IMR-90 (cell line): ENCODE measurements around the gene FOXL2NB. TPM values are rescaled to one million over a fixed set of nuclear protein-coding genes. Genes with fewer than 3 reads are reported as not detected.

ENCODE experiments used
- ATAC-seq: fragments of 200-7000 bp; cut with Tn5 transposase; 2 replicates; pipeline ENCODE4 v1.9.1; 2020; ENCODE audit warnings: low read depth, mild to moderate bottlenecking, moderate library complexity
- BruUV-seq: library from RNA; stranded (reverse); fragments of 400-500 nt; replicated peaks from 2 replicates; lab custom pipeline; 2021; lab: Mats Ljungman, UMichigan
- CTCF ChIA-PET: fragments of 300-600 bp; formaldehyde crosslinking; extraction: SDS; loops from one replicate; lab custom pipeline; 2021; ENCODE audit warnings: antibody characterized with exemption; lab: Yijun Ruan, JAX
- POLR2A ChIA-PET: fragments of 300-600 bp; sonication (Branson Sonifier 250); formaldehyde crosslinking; loops from one replicate; lab custom pipeline; 2022; ENCODE audit warnings: antibody characterized with exemption; ENCODE audit not compliant: unreplicated experiment; lab: Charles Lee
- DNase-seq: peaks from one replicate; pipeline ENCODE4 v3.0.0; 2013
- H2AFZ ChIP-seq: replicated peaks from 2 replicates; pipeline ENCODE3; 2013; ENCODE audit warnings: low read length, mild to moderate bottlenecking; ENCODE audit not compliant: poor library complexity
- H2AK5ac ChIP-seq: 2 replicates; pipeline ENCODE4 v1.6.1; 2013; ENCODE audit warnings: low read depth, low read length, inconsistent platforms
- H2AK9ac ChIP-seq: replicated peaks from 2 replicates; pipeline ENCODE3; 2013; ENCODE audit warnings: mild to moderate bottlenecking, low read depth, low read length, moderate library complexity; ENCODE audit not compliant: poor library complexity
- H2BK120ac ChIP-seq: 2 replicates; pipeline ENCODE4 v1.6.1; 2013; ENCODE audit warnings: low read depth, low read length, inconsistent platforms
- H2BK15ac ChIP-seq: 3 replicates; pipeline ENCODE4 v1.6.1; 2013; ENCODE audit warnings: low read depth, low read length, inconsistent platforms
- H2BK20ac ChIP-seq: 2 replicates; pipeline ENCODE4 v1.6.1; 2013; ENCODE audit warnings: low read depth, mild to moderate bottlenecking, inconsistent platforms, low read length, moderate library complexity
- H2BK5ac ChIP-seq: 2 replicates; pipeline ENCODE4 v1.6.1; 2013; ENCODE audit warnings: mild to moderate bottlenecking, low read depth, low read length, inconsistent platforms; ENCODE audit not compliant: poor library complexity, severe bottlenecking
- H3K14ac ChIP-seq: replicated peaks from 2 replicates; pipeline ENCODE4 v1.6.1; 2013; ENCODE audit warnings: low read depth, low read length, inconsistent platforms
- H3K18ac ChIP-seq: 2 replicates; pipeline ENCODE4 v1.6.1; 2013; ENCODE audit warnings: low read depth, low read length, control low read depth
- H3K23ac ChIP-seq: 2 replicates; pipeline ENCODE4 v1.6.1; 2013; ENCODE audit warnings: low read depth, low read length, inconsistent platforms
- H3K27ac ChIP-seq: 2 replicates; pipeline ENCODE4 v1.5.1; 2013; ENCODE audit warnings: mild to moderate bottlenecking, control low read depth, low read length; ENCODE audit not compliant: insufficient read depth
- H3K27me3 ChIP-seq: 2 replicates; pipeline ENCODE4 v1.6.1; 2013; ENCODE audit warnings: low read length; ENCODE audit not compliant: control insufficient read depth, insufficient read depth
- H3K36me3 ChIP-seq: 2 replicates; pipeline ENCODE4 v1.6.1; 2013; ENCODE audit warnings: low read length, mixed read lengths; ENCODE audit not compliant: control insufficient read depth, insufficient read depth
- H3K4ac ChIP-seq: 2 replicates; pipeline ENCODE4 v1.6.1; 2013; ENCODE audit warnings: low read depth, low read length, inconsistent platforms
- H3K4me1 ChIP-seq: 2 replicates; pipeline ENCODE4 v1.6.1; 2013; ENCODE audit warnings: low read length, mixed read lengths; ENCODE audit not compliant: control insufficient read depth, insufficient read depth
- H3K4me2 ChIP-seq: 2 replicates; pipeline ENCODE4 v1.6.1; 2013; ENCODE audit warnings: low read depth, mild to moderate bottlenecking, control low read depth, low read length, moderate library complexity
- H3K4me3 ChIP-seq: 2 replicates; pipeline ENCODE4 v1.5.1; 2013; ENCODE audit warnings: low read depth, mild to moderate bottlenecking, control low read depth, low read length, moderate library complexity; ENCODE audit not compliant: insufficient read depth
- H3K56ac ChIP-seq: 2 replicates; pipeline ENCODE4 v1.6.1; 2013; ENCODE audit warnings: low read length, inconsistent platforms; ENCODE audit not compliant: insufficient read depth; ENCODE audit errors: extremely low read depth
- H3K79me1 ChIP-seq, 2 experiments: 2 replicates each; pipeline ENCODE4 v1.6.1; 2013; ENCODE audit warnings: low read length in 2 of 2, inconsistent platforms in 1 of 2, low read depth in 1 of 2
- H3K9ac ChIP-seq: 2 replicates; pipeline ENCODE4 v1.6.1; 2013; ENCODE audit warnings: low read depth, low read length, control low read depth
- H3K9me1 ChIP-seq: 2 replicates; pipeline ENCODE4 v1.6.1; 2013; ENCODE audit warnings: low read length, inconsistent platforms; ENCODE audit not compliant: insufficient read depth
- H3K9me3 ChIP-seq: 2 replicates; pipeline ENCODE4 v1.6.1; 2013; ENCODE audit warnings: low read length; ENCODE audit not compliant: control insufficient read depth, insufficient read depth
- H4K20me1 ChIP-seq: 2 replicates; pipeline ENCODE4 v1.6.1; 2013; ENCODE audit warnings: low read length, inconsistent platforms; ENCODE audit not compliant: insufficient read depth
- H4K5ac ChIP-seq: 2 replicates; pipeline ENCODE4 v1.6.1; 2013; ENCODE audit warnings: mild to moderate bottlenecking, low read depth, low read length, control low read depth
- H4K8ac ChIP-seq, 2 experiments: 2 replicates each; pipeline ENCODE4 v1.6.1; 2013; ENCODE audit warnings: low read depth in 2 of 2, low read length in 2 of 2, control low read depth in 1 of 2, inconsistent platforms in 1 of 2
- H4K91ac ChIP-seq: 2 replicates; pipeline ENCODE4 v1.6.1; 2013; ENCODE audit warnings: low read depth, low read length, inconsistent platforms; ENCODE audit not compliant: insufficient read depth
- BHLHE40 ChIP-seq: fragments of 150-350 bp; IDR thresholded peaks from 2 replicates; pipeline ENCODE4 v1.6.1; 2016; ENCODE audit warnings: mild to moderate bottlenecking, low read depth, low read length
- CEBPB ChIP-seq: IDR thresholded peaks from 2 replicates; pipeline ENCODE4 v1.6.1; 2012; ENCODE audit warnings: low read depth, low read length, improper control_type of control experiment
- CHD1 ChIP-seq: IDR thresholded peaks from 2 replicates; pipeline ENCODE4 v1.6.1; 2012; ENCODE audit warnings: low read depth, low read length, improper control_type of control experiment
- FOS ChIP-seq: fragments of 150-350 bp; IDR thresholded peaks from 2 replicates; pipeline ENCODE4 v1.6.1; 2016; ENCODE audit warnings: low read depth, low read length
- MAFK ChIP-seq: IDR thresholded peaks from 2 replicates; pipeline ENCODE4 v1.6.1; 2012; ENCODE audit warnings: low read depth, low read length, improper control_type of control experiment
- NFE2L2 ChIP-seq: fragments of 150-350 bp; IDR thresholded peaks from 2 replicates; pipeline ENCODE4 v1.6.1; 2016; ENCODE audit warnings: low read depth, mild to moderate bottlenecking, low read length
- POLR2A ChIP-seq: IDR thresholded peaks from 2 replicates; pipeline ENCODE4 v1.6.1; 2012; ENCODE audit warnings: mild to moderate bottlenecking, low read depth, low read length
- RCOR1 ChIP-seq: IDR thresholded peaks from 2 replicates; pipeline ENCODE4 v1.6.1; 2012; ENCODE audit warnings: mild to moderate bottlenecking, low read length, improper control_type of control experiment; ENCODE audit not compliant: insufficient replicate concordance
- WGBS, 2 experiments: methylation state at CpG; one replicate each; pipeline versions ENCODE4 v1.1.5 to v1.1.7; 2013; ENCODE audit warnings: missing lambda C conversion rate in 2 of 2; ENCODE audit not compliant: insufficient read length in 1 of 2; ENCODE audit errors: extremely low coverage in 2 of 2; 5-methylcytosine and 5-hydroxymethylcytosine counted together
- dilution Hi-C: fragments of 300-500 bp; cut with HindIII; formaldehyde crosslinking; loops from one replicate; pipeline ENCODE4 v1.14.3; 2018; ENCODE audit warnings: low sequenced_read_pairs; ENCODE audit not compliant: unreplicated experiment
- in situ Hi-C: fragments of 300-500 bp; cut with MboI; formaldehyde crosslinking; loops from 3 replicates; pipeline ENCODE4 v1.14.3; 2019; ENCODE audit warnings: low sequenced_read_pairs, inconsistent platforms, mixed read lengths
- intact Hi-C: fragments of 100-400 bp; cut with micrococcal nuclease; formaldehyde crosslinking; loops from 2 replicates; pipeline ENCODE4 v1.10.0; 2022
- polyA plus RNA-seq, 3 experiments: library from polyadenylated mRNA; depleted of rRNA; stranded (reverse); fragments of >200 nt; gene quantifications; 2 replicates each; pipeline ENCODE4 v1.2.3, GENCODE V29; 2012; ENCODE audit warnings: low replicate concordance in 1 of 3
- total RNA-seq: library from RNA; depleted of rRNA; stranded (reverse); fragments of >200 nt; gene quantifications from 2 replicates; pipeline ENCODE4 v1.2.3, GENCODE V29; 2012
- TF ChIP-seq, protein P1 (sequence below): fragments of 150-350 bp; IDR thresholded peaks from 2 replicates; pipeline ENCODE4 v1.6.1; 2016; ENCODE audit warnings: low read depth, mild to moderate bottlenecking, low read length, moderate library complexity, borderline replicate concordance
- TF ChIP-seq, protein P2 (sequence below): conservative IDR thresholded peaks from 2 replicates; pipeline ENCODE4 v1.5.1; 2012; ENCODE audit warnings: mild to moderate bottlenecking, low read depth, low read length, improper control_type of control experiment

Gene FOXL2NB
- total and polyA plus RNA-seq, 2 of the 4 experiments (the other 2 are of a cell fraction): under 0.01 to 0.05 TPM

DNA sequence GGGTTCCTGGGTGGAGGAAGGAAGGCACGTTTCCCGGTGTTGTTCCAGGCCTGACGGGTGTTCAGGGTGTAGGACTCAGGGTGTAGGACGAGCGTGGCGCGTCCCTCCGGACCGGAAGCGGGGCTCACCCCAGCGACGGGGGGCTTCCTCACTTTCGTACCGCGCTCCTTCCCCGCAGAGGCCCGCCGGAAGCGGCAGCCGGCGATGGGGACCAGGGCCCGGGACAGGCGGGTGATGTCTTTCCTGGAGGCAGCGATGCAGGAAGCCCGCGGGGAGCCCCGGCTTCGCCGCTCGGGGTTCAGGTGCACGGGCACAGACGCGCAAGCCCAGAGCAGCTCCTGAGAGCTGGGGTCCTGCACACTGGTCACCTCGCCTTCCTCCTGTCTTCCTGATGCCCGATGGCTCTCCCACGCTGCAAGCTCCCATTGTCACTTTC, 13.4 kb downstream of the FOXL2NB start:
- no peaks in the 10 kb centered on the region for H3K9me1 ChIP-seq
- no peak overlapping the region for H3K9ac ChIP-seq
- intact Hi-C loops (no loop called here), dilution Hi-C loops (no loop called here), in situ Hi-C loops (no loop called here)
- no peak overlapping the region for H3K27ac ChIP-seq
- CTCF ChIA-PET: no interaction called here
- no peaks in the 10 kb centered on the region for H3K36me3 ChIP-seq
- no peak overlapping the region for H2BK120ac ChIP-seq
- DNase-seq (no peak), ATAC-seq (no peak)
- BruUV-seq: no TSS peak
- TF ChIP-seq, protein P1, sequence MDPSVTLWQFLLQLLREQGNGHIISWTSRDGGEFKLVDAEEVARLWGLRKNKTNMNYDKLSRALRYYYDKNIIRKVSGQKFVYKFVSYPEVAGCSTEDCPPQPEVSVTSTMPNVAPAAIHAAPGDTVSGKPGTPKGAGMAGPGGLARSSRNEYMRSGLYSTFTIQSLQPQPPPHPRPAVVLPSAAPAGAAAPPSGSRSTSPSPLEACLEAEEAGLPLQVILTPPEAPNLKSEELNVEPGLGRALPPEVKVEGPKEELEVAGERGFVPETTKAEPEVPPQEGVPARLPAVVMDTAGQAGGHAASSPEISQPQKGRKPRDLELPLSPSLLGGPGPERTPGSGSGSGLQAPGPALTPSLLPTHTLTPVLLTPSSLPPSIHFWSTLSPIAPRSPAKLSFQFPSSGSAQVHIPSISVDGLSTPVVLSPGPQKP: no peak
- TF ChIP-seq CEBPB (no peak), NFE2L2 (no peak), POLR2A (no peak), CHD1 (no peak), BHLHE40 (no peak), RCOR1 (no peak), MAFK (no peak), FOS (no peak)
- TF ChIP-seq, protein P2, sequence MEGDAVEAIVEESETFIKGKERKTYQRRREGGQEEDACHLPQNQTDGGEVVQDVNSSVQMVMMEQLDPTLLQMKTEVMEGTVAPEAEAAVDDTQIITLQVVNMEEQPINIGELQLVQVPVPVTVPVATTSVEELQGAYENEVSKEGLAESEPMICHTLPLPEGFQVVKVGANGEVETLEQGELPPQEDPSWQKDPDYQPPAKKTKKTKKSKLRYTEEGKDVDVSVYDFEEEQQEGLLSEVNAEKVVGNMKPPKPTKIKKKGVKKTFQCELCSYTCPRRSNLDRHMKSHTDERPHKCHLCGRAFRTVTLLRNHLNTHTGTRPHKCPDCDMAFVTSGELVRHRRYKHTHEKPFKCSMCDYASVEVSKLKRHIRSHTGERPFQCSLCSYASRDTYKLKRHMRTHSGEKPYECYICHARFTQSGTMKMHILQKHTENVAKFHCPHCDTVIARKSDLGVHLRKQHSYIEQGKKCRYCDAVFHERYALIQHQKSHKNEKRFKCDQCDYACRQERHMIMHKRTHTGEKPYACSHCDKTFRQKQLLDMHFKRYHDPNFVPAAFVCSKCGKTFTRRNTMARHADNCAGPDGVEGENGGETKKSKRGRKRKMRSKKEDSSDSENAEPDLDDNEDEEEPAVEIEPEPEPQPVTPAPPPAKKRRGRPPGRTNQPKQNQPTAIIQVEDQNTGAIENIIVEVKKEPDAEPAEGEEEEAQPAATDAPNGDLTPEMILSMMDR: no peak
- H3K56ac ChIP-seq: no peak overlapping the region
- H2BK20ac ChIP-seq: no peak overlapping the region
- H4K91ac ChIP-seq: no peak overlapping the region
- 8% methylated on average over 18 of the region's 36 CpGs; no CpG with 5 or more reads in 1 of the 2 experiments for WGBS, 2 experiments
- H2AK5ac ChIP-seq: no peak overlapping the region
- H3K4me3 ChIP-seq: no peak overlapping the region
- no peak overlapping the region for H4K8ac ChIP-seq
- peaks cover 38% of the 10 kb centered on the region for H3K27me3 ChIP-seq
- no peak overlapping the region for H3K14ac ChIP-seq
- 0 out of 2 replicates have a peak, but pooled peaks cover 1% of the 10 kb centered on the region for H3K4me1 ChIP-seq
- no peak overlapping the region for H3K18ac ChIP-seq
- H2BK15ac ChIP-seq: no peak overlapping the region
- no peak overlapping the region for H4K5ac ChIP-seq
- H2AK9ac ChIP-seq: no peak overlapping the region
- no peak overlapping the region for H3K23ac ChIP-seq
- POLR2A ChIA-PET: no interaction called here
- H3K4me2 ChIP-seq: no peak overlapping the region
- H3K79me1 ChIP-seq: no peaks in the 10 kb centered on the region
- H3K9me3 ChIP-seq: no peaks in the 10 kb centered on the region
- H3K4ac ChIP-seq: no peak overlapping the region
- no peak overlapping the region for H2BK5ac ChIP-seq
- peak overlapping the region; percentile 47 for H2AFZ ChIP-seq
- H4K20me1 ChIP-seq: no peaks in the 10 kb centered on the region
